HG03575 (cell line): ENCODE measurements around the gene TIMM44.
"Not testable (repeated sequence)": the region's sequence is repeated elsewhere in the genome, so short reads cannot be mapped to it uniquely, and the experiment has no call there.

Experiments
- ATAC-seq: cut with Tn5 transposase; IDR thresholded peaks from one replicate; pipeline ENCODE4 v1.9.1; 2021; ENCODE audit not compliant: unreplicated experiment, insufficient number of reproducible peaks, low FRiP score; ENCODE audit errors: extremely low read depth

The TIMM44 gene

GRCh38 chr19:7918615-7919421 lies 24.6 kb downstream of the TIMM44 start:
- ATAC-seq, result no peak

- ATAC-seq, result not testable (repeated sequence)
Measured at GRCh38 chr19:7918062-7918614, 25.3 kb downstream of the TIMM44 start.

- ATAC-seq, result no peak
Measured at GRCh38 chr19:7917267-7918061, 26.0 kb downstream of the TIMM44 start.

GRCh38 chr19:7916955-7917266 lies 26.6 kb downstream of the TIMM44 start:
- no peak for ATAC-seq

GRCh38 chr19:7916103-7916954 lies 27.1 kb downstream of the TIMM44 start:
- no peak for ATAC-seq

- no peak for ATAC-seq
Measured at GRCh38 chr19:7915250-7916102, 28.0 kb downstream of the TIMM44 start.

- ATAC-seq, result no peak
Measured at GRCh38 chr19:7914598-7915045, 28.8 kb downstream of the TIMM44 start, which contains the start of gene TGFBR3L. TGFBR3L (plus strand) TSS chr19:7914830.

DNA sequence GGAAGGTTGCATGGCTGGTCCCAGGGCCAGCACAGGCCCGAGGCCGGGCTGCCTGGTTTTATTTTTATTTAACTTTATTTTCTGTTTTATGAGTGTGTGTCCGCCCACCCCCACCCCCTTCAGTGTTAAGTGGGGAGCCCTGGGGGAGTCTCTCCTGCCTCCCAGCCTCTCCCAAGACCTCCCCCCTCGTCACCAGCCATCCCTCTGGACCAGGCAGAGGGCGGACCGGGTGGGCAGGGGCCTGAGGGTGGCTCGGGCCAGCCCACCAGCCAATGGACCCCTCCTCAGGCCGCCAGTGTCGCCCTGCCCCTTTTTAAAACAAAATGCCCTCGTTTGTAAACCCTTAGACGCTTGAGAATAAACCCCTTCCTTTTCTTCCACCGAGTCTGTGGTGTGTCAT lies 29.4 kb downstream of the TIMM44 start:
- ATAC-seq, result no peak

- ATAC-seq, result no peak
Measured at GRCh38 chr19:7913652-7914051, 29.8 kb downstream of the TIMM44 start.

DNA sequence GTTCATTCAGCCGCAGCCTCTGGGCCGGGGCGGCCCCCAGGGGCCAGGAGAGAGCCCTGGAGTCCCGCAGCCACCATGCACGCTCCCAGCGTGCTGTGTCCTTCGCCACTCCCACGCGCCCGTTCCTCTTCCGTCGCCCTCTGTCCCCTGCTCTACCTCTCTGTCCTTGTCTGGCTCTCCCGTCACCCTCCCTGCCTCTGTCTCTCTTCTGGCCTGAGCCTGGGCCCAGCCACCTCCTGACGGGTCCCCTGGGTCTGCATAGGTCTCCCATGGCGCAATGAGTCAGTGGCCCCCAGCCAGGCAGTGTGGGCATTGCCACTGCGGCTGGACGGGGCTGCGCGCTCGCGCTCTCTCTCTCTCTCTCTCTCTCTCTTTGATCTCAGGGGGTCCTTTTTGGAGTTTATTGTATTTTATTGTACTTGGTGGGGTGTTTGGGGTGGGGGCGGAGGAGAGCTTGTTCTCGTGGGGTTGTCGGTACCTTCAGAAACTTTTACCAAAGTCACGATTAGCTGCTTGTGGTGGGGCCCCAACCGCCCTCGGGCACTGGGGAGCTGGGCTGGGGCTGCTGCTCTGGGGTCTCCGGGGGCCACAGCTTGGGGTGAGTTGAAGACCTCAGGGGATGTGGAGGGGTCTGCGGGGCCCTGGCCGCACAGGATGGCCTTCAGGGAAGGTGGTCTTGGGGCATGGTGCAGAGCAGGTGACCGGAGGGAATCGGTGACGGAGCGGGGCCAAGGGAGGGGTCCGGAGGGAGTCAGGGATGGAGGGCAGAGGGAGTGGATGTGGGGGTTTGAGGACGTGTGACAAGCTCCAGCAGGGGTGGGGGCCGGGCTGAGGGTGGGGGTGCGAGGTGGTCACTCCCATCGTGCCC lies 30.5 kb downstream of the TIMM44 start:
- no peak for ATAC-seq

DNA sequence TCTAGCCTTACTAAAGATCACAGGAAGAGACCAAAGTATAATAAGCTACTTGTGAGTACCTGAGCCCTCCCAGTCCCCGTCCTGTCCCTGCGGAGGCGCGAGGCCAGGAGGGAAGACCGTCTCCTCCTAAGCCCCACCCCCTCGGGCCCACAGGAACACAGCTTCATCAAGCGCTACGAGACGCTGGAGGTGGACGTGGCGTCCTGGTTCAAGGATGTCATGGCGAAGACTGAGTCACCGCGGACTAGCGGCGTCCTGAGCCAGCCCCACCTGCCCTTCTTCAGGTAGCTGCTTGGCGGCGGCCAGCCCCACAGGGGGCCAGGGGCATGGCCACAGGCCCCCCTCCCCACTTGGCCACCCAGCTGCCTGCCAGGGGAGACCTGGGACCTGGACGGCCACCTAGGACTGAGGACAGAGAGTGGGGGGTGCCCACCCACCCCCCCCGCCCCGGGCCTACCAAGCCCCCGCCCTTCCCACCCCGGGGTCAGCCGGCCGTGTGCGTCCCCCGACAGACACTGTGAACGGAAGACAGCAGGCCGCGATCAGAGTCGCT lies 31.2 kb downstream of the TIMM44 start:
- no peak for ATAC-seq

GRCh38 chr19:7911508-7912143 lies 31.8 kb downstream of the TIMM44 start:
- no peak for ATAC-seq

GRCh38 chr19:7910321-7911161 lies 32.9 kb downstream of the TIMM44 start:
- no peak for ATAC-seq

DNA sequence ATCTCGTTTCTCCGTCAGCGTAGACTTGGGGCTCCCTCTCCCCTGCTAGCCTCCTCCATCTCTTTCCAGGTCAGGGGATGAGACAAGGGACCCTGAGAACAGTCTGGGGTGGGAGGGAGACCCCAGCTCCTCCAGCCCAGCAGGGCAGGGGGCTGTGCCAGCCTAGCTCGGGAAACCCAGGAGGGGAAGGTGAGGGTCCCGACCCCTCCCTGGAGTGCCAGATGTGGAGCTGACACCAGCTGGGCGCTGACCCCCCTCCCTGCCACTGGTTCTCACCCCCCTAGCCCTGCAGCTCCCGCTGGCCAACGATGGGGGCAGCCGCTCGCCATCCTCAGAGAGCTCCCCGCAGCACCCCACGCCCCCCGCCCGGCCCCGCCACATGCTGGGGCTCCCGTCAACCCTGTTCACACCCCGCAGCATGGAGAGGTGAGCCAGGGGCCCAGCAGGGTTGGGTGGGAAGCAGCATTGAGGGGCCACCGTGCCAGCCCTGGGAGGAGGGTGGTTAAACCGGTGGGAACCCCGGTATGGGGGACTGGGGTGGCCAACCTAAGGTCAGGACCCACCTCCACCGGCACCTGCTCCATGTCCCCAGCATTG lies 33.9 kb downstream of the TIMM44 start:
- ATAC-seq, result no peak

- no peak for ATAC-seq
Measured at GRCh38 chr19:7908742-7909461, 34.6 kb downstream of the TIMM44 start.
